CD4-positive, alpha-beta T cell treated with Interleukin-17A for 4 hours (primary cell): ENCODE measurements around the gene CCDC195.
"Not testable (repeated sequence)": the region's sequence is repeated elsewhere in the genome, so short reads cannot be mapped to it uniquely, and the experiment has no call there.

Experiments used
- DNase-seq: peaks from one replicate; pipeline ENCODE4 v3.0.0-alpha.2; 2020; ENCODE audit warnings: mixed read lengths

The CCDC195 gene

DNA sequence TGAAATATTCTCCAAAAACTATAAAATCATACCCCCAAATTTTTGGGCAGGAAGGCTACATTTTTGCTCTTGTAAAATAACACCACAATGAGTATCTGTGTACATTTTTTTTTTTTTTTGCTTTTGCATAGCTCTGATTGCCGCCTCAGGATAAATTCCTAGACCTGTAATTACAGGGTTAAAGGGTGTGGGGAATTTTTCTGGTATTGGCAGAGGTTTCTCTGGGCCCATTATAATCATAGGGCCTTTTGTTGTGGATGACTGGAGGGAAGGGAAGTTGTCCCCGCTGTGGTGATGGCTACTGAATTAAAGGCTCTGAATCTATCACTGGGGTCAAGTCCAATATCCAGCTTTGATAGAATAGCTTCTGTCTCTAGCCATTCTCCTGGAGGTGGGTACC, 26.6 kb downstream of the CCDC195 start:
- no peak for DNase-seq

DNA sequence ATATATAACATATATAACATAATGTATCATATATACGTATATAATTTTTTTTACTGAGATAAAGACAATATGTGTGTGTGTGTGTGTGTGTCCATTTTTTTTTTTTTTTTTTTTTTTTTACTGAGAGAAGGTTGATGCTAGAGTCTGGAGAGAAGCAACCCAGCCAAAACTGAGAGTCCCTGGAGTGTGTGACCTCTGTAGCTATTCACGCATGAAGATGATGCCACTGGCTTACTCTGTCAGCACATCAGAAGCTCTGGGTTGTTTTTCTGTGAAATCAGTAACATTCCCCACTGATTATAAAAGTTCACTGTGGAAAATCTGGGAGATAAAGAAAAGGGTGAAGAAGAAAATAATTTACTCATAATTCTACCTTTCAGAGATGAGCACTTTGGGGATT, 27.2 kb downstream of the CCDC195 start:
- no peak for DNase-seq

DNA sequence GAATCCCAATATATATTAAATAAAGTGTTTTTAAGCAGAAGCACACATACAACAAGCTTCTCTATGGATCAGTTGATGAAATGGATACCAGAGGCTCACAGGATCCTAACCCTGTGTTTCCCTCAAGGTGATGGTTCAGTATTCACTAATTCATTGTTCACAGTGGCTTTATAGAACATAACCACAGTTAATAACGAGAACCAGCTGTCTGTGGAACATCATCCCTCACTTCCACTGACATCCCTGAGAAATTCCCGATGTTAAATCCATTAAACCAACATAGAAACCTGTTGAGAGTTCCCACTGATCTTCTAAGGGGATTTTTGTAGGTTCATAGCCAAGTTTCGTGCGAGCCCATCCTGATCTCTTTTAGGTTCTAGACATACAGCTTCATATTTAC, 29.0 kb downstream of the CCDC195 start:
- DNase-seq = no peak

DNA sequence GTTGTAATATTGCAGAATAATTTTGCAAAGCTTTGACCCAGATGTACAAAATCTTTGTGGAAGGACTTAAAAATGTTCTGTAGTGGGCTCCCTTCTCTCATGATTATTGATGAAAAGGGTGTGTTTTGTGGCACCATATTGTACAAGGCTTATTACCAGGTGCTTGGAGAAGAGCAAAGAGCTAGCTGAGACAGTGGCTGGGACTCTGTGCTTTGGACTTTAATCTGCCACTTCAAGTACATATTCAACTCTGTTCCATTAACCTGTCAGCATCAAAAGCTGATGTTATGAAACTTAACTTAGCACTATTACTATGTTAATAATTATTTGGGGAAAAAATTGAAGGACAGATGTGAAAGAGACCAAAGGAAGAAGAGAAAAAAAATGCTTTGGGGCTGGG, 31.0 kb downstream of the CCDC195 start:
- DNase-seq = no peak

- no peak for DNase-seq
Measured at GRCh38 chr2:224682134-224682533, 34.0 kb downstream of the CCDC195 start.

GRCh38 chr2:224671731-224672130, 44.4 kb downstream of the CCDC195 start:
- DNase-seq = no peak

GRCh38 chr2:224670203-224670602, 46.0 kb downstream of the CCDC195 start:
- no peak for DNase-seq

DNA sequence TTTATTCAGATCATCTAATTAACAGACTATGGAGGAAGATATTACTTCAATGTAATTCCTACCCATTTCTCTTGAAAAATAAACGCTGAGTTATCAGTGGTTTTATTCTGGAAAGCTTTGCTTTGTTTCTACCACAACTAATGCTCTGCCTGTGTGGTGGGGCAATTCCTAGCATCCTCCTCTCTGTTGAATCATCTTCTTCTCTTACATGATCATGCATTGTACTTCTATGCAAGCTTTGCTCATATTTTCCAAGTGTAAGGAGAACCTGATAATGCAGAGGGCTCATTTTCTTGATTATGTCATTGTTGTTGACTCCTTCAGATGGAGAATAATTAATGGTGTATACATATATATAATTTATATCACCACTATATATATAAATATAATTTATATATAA, 46.7 kb downstream of the CCDC195 start:
- DNase-seq = no peak

DNA sequence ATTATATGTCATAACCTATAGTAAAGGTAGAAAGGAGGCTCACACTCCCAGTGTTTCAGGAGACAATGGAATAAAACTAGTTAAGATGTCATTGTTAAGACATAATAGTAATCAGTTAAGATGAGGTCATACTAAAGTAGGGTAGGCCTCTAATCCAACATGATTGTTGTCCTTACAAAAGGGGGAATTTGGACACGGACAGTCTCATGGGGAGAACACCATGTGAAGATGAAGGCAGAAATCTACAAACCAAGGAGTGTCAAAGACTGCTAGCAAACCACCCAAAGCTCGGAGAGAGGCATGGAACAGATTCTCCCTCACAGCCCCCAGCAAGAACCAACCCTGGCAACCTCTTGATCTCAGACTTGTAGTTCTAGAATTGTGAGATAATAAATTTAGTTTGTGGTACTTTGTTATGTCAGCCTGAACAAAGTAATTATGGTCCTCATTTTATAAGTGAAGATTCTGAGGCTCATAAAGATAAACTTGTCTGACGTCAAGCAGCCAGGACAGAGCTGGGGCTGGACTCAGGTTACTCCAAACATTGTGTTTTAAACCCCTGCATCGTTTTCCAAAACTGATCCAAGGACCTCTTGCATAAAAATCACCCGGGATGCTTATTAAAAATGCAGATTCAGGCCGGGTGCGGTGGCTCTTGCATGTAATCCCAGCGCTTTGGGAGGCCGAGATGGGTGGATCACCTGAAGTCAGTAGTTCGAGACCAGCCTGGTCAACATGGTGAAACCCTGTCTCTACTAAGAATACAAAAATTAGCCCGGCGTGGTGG, 47.8 kb downstream of the CCDC195 start:
- DNase-seq = no peak

GRCh38 chr2:224666951-224667553, 49.1 kb downstream of the CCDC195 start:
- no peak for DNase-seq

GRCh38 chr2:224663322-224663721, 52.8 kb downstream of the CCDC195 start:
- not testable (repeated sequence) for DNase-seq

GRCh38 chr2:224661708-224662107, 54.5 kb downstream of the CCDC195 start:
- DNase-seq = not testable (repeated sequence)

GRCh38 chr2:224659714-224660113, 56.5 kb downstream of the CCDC195 start:
- no peak for DNase-seq

- DNase-seq = no peak
Measured at GRCh38 chr2:224658780-224659405, 57.3 kb downstream of the CCDC195 start.

DNA sequence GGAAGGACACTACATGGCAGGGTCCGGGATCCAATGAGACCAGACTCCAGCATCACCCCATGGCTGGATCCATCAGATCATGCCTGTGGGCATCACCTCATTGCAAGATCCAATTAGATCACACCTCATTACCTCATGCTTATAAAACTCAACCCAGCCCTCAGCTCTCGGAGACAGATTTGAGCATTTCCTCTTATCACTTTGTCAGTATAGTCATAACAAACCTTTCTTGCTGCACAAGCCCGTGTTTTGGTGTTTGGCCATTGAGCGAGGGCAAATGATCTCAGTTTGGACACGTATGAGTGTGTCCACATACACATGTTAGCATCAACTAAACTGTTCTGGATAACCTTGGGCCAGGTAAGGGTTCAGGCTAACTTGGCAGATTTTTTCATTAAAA, 58.8 kb downstream of the CCDC195 start:
- DNase-seq = no peak

DNA sequence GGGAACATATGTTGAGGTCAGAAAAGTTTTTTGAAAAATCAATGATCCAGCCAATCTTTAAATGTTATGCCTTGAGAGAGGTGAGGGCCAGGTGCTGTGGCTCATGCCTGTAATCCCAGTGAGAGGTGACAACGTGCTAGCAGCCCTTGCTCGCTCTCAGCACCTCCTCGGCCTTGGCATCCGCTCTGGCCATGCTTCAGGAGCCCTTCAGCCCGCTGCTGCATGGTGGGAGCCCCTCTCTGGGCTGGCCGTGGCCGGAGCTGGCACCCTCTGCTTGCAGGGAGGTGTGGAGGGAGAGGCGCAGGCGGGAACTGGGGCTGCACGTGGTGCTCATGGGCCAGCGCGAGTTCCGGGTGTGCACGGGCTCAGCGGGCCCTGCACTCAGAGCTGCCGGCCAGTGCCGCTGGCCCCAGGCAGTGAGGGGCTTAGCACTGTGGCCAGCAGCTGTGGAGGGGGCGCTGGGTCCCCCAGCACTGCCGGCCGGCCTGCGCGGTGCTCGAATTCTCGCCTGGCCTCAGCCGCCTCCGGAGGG, 61.1 kb downstream of the CCDC195 start:
- DNase-seq = no peak
